B cell (primary cell): Measurements from ENCODE around the gene RGS7.

ENCODE experiments used
- EZH2 ChIP-seq: IDR thresholded peaks from 2 replicates; pipeline ENCODE4 v1.6.1; 2012; ENCODE audit warnings: borderline replicate concordance, low read depth, mild to moderate bottlenecking, moderate library complexity, low read length; ENCODE audit not compliant: insufficient read depth, poor library complexity, severe bottlenecking
- TF ChIP-seq, protein P1 (sequence below): fragments of 200-600 bp; IDR thresholded peaks from one replicate; pipeline ENCODE4 v1.8.0; 2022; ENCODE audit warnings: antibody characterized with exemption, mild to moderate bottlenecking

DNA sequence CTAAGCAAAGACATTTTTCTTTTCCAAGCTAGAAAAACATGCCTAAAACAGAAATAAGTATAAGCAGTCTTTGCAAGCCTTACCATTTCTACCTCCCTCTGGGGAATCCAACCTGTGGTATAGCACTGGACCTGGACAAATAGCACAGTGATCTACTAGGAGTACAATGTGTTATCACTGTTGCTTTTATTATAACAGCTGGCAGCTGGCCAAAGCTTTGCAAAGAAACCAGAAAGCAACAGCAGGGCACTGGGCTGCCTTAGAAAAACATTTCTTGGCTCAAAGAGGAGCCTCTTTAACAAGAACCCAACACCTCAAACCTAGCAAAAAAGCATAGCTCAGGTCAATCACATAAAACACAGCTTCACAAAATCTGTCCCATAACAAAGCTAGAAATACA lies 450.5 kb downstream of the RGS7 start:
- TF ChIP-seq, protein P1, sequence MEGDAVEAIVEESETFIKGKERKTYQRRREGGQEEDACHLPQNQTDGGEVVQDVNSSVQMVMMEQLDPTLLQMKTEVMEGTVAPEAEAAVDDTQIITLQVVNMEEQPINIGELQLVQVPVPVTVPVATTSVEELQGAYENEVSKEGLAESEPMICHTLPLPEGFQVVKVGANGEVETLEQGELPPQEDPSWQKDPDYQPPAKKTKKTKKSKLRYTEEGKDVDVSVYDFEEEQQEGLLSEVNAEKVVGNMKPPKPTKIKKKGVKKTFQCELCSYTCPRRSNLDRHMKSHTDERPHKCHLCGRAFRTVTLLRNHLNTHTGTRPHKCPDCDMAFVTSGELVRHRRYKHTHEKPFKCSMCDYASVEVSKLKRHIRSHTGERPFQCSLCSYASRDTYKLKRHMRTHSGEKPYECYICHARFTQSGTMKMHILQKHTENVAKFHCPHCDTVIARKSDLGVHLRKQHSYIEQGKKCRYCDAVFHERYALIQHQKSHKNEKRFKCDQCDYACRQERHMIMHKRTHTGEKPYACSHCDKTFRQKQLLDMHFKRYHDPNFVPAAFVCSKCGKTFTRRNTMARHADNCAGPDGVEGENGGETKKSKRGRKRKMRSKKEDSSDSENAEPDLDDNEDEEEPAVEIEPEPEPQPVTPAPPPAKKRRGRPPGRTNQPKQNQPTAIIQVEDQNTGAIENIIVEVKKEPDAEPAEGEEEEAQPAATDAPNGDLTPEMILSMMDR: no peak
- TF ChIP-seq EZH2: no peak
